Pancreas (tissue), 10 donors: ENCODE results near the gene MICAL3. TPM values are rescaled to one million over a fixed set of nuclear protein-coding genes. Genes with fewer than 3 reads are reported as not detected.

Experiments
- ATAC-seq, 4 donors: fragments of 200-7000 bp; cut with Tn5 transposase; one replicate each; pipeline versions ENCODE4 v1.8.0 to v1.9.1; 2020; ENCODE audit warnings: mild to moderate bottlenecking in 4 of 4, moderate library complexity in 4 of 4
- DNase-seq, 6 donors: peaks; one replicate each; pipeline ENCODE4 v3.0.0-alpha.2; 2020
- FAIRE-seq: peaks from 2 replicates; lab custom pipeline; 2012; peaks lifted over from hg19 to GRCh38; lab: Jason Lieb, UNC
- H3K27ac ChIP-seq, 4 donors: fragments of 200-600 bp; sonication (generic); 1 replicate in 3 of 4; 2 replicates in 1 of 4; pipeline versions ENCODE4 v1.5.0 to v1.8.0; 2020
- H3K27me3 ChIP-seq, 4 donors: fragments of 200-600 bp; one replicate each; pipeline ENCODE4 v1.8.0; 2021
- H3K36me3 ChIP-seq, 3 donors: fragments of 200-600 bp; sonication (generic) in 1 of 3; one replicate each; pipeline versions ENCODE4 v1.5.0 to v1.8.0; 2020 to 2021
- H3K4me1 ChIP-seq, 3 donors: fragments of 200-600 bp; one replicate each; pipeline ENCODE4 v1.8.0; 2021
- H3K4me3 ChIP-seq, 4 donors: fragments of 200-600 bp; sonication (generic) in 2 of 4; one replicate each; pipeline versions ENCODE4 v1.5.0 to v1.8.0; 2020 to 2021
- H3K9me3 ChIP-seq, 4 donors: fragments of 200-600 bp; one replicate each; pipeline ENCODE4 v1.8.0; 2021
- WGBS, 2 donors: extraction: QIAGEN DNeasy Blood & Tissue Kit; methylation state at CpG; one replicate each; pipeline ENCODE4 v1.1.7; 2013; 5-methylcytosine and 5-hydroxymethylcytosine counted together
- intact Hi-C, 3 donors: fragments of 100-400 bp; cut with DNase I; formaldehyde crosslinking; loops; one replicate each; pipeline versions ENCODE4 v1.11.1 to v1.14.2; 2022
- polyA plus RNA-seq, 2 donors: library from polyadenylated mRNA; stranded (reverse); fragments of 200-250 nt; gene quantifications; one replicate each; pipeline ENCODE4 v1.2.3, GENCODE V29; 2013
- total RNA-seq, 6 donors: library from RNA; stranded (reverse); fragmentation: NEBNext Ultra II Directional in 4 of 6; extraction: Animal tissue kit (Norgen Biotek cat#: 25700) in 4 of 6; gene quantifications; one replicate each; pipeline versions ENCODE4 v1.2.1 to v1.2.4, GENCODE V29; 2021 to 2023
- TF ChIP-seq, protein P1 (sequence below), 4 donors: fragments of 200-600 bp; sonication (generic) in 3 of 4; IDR thresholded peaks; one replicate each; pipeline versions ENCODE4 v1.5.0 to v1.8.0; 2021; ENCODE audit warnings: antibody characterized with exemption in 4 of 4
- donor health status: healthy with polysubstance abuse.
- donor health status: DM: no; HTN: no; CAD: no; lungs with moderate emphysema.
- donor health status: DM: no; HTN: no; CAD: no.
- donor health status: control.
- donor health status: control.
- donor health status: Bipolar disorder and iron deficiency.
- donor health status: DM: yes; HTN: yes; CAD: no.
- donor health status: DM: no; HTN: no; CAD: no.
- donor health status: DM: no; HTN: no; CAD: no.
- donor health status: DM: yes; HTN: yes; CAD: no.

The MICAL3 gene
- total and polyA plus RNA-seq, 8 donors = 5.9 to 56.8 (median 25.5) TPM

DNA sequence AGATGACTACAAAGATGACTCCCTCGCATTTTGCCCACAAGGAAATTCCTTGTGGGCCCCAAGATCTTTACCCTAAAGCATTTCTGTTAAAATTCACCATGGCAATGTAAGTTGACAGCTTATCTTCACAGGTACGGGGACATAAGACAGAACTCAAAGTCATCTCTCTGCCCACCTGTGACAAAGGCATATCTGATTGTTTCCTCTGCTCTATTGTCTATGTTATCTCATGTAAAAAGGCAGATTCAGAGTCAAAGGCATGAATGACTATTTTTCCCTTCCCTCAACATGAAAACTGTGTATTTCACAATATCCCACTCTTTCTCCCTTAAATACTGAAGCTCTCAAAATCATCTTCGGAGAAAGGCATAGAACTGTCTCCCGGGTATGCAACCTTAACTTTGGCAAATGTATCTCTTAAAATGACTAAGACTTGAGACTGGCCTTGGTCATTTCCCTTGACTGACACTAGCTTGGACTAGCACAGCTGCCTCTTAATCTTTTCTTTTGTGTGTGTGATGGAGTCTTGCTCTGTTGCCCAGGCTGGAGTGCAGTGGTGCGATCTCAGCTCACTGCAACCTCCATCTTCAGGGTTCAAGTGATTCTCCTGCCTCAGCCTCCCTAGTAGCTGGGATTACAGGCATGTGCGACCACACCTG lies 103.2 kb downstream of the MICAL3 start:
- 91 to 95% methylated on average over 6 of the region's 6 CpGs for WGBS, 2 donors
- TF ChIP-seq, protein P1, sequence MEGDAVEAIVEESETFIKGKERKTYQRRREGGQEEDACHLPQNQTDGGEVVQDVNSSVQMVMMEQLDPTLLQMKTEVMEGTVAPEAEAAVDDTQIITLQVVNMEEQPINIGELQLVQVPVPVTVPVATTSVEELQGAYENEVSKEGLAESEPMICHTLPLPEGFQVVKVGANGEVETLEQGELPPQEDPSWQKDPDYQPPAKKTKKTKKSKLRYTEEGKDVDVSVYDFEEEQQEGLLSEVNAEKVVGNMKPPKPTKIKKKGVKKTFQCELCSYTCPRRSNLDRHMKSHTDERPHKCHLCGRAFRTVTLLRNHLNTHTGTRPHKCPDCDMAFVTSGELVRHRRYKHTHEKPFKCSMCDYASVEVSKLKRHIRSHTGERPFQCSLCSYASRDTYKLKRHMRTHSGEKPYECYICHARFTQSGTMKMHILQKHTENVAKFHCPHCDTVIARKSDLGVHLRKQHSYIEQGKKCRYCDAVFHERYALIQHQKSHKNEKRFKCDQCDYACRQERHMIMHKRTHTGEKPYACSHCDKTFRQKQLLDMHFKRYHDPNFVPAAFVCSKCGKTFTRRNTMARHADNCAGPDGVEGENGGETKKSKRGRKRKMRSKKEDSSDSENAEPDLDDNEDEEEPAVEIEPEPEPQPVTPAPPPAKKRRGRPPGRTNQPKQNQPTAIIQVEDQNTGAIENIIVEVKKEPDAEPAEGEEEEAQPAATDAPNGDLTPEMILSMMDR (IDR thresholded peaks at IDR 0.05) = no peak
- intact Hi-C loops = no loop called here
- no peak for ATAC-seq
- no peak overlapping the region for H3K27ac ChIP-seq
- no peaks in the 10 kb centered on the region for H3K27me3 ChIP-seq
- no peaks in the 10 kb centered on the region for H3K9me3 ChIP-seq
- FAIRE-seq = no peak
- H3K36me3 ChIP-seq = no peaks in the 10 kb centered on the region
- no peak for DNase-seq
- H3K4me1 ChIP-seq = peaks cover 4 to 37% (median 25%) of the 10 kb centered on the region in 3 donors
- no peak overlapping the region for H3K4me3 ChIP-seq

DNA sequence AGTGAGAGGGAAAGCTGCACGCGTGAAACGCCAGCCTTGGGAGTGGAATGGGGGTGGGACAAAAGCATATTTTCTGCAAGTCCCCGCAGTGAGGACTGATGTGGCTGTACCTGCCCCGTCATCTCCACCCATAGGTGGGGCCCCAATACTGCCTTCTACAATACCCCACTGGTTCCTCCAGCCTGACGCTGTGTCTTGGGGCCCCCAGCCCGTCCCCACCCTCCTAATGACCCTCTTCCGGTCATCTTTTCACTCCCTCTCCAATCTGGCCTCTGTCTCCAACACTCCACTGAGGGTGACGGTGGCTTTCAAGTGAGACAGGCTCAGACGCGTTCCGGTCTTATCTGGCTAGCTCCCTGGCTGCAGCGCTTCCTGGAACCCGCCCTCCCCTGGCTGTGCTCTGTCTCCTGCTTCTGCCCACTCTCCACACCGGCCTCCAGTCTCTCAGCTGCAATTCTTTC lies 104.2 kb downstream of the MICAL3 start:
- Histone ChIP-seq H3K9me3 (no peaks in the 10 kb centered on the region), H3K27me3 (no peaks in the 10 kb centered on the region), H3K4me1 (peaks cover 4 to 30% (median 19%) of the 10 kb centered on the region in 3 donors), H3K36me3 (no peaks in the 10 kb centered on the region), H3K27ac (peak overlapping the region in 2 of 4 donors; percentile 8 to 50), H3K4me3 (no peak overlapping the region)
- ATAC-seq (peak in 3 of 4 donors; percentile 71 to 86 (median 84)), FAIRE-seq (no peak), DNase-seq (peak in 1 of 6 donors; percentile 36)
- TF ChIP-seq, protein P1 (IDR thresholded peaks at IDR 0.05) = no peak
- 41 to 49% methylated on average over 15 of the region's 15 CpGs for WGBS, 2 donors
- intact Hi-C loops = no loop called here

DNA sequence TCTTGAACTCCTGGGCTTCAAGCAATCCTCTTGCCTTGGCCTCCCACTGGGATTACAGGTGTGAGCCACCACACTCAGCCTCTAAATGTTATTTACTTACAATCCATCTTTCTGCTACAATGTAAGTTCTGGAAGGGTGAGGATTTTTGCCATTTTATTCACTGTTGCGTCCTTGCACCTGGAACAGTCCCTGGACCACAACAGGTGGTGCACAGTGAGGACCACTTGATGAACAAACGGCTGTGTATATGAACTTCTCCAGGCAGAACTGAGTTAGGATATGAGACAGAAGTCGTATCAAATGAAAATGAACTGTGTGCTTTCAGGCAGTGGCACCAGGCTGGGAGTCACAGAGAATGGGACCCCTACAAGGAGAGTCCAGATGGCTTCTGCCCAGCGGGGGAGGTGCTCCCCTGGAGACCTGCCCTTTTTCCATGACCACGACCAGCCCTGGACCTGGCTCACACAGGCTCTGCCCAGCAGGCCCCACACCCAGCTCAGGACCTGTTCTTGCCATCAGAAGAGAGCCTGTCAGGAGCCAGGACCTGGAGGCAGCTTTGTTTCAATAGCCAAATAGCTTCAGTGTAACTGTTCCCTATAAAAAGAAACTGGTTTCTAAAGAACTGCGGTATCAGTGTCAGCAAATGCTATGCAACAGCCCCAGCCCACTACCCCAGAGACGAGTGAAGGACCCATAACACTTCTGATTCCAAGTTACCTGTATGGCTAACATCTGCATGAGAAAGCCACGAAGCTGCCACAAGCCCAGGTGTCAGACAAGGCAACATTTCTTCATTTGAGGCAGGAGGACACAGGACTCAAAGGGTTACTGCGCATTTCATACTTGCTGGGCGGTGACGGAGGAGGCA lies 104.9 kb downstream of the MICAL3 start:
- 75 to 86% methylated on average over 11 of the region's 11 CpGs for WGBS, 2 donors
- Histone ChIP-seq H3K4me3 (no peak overlapping the region), H3K36me3 (no peaks in the 10 kb centered on the region), H3K9me3 (no peaks in the 10 kb centered on the region), H3K4me1 (peaks cover 4 to 23% (median 13%) of the 10 kb centered on the region in 3 donors), H3K27ac (peak overlapping the region in 1 of 4 donors; percentile 8), H3K27me3 (no peaks in the 10 kb centered on the region)
- ATAC-seq = no peak
- intact Hi-C loops = no loop called here
- TF ChIP-seq, protein P1 (IDR thresholded peaks at IDR 0.05) = no peak
- FAIRE-seq = no peak
- DNase-seq = no peak

- WGBS, 2 donors = 90 to 91% methylated on average over 5 of the region's 5 CpGs
- Histone ChIP-seq H3K9me3 (no peaks in the 10 kb centered on the region), H3K36me3 (no peaks in the 10 kb centered on the region), H3K4me1 (peaks cover 4 to 16% (median 8%) of the 10 kb centered on the region in 3 donors), H3K27ac (no peak overlapping the region), H3K4me3 (no peak overlapping the region), H3K27me3 (no peaks in the 10 kb centered on the region)
- TF ChIP-seq, protein P1 (IDR thresholded peaks at IDR 0.05) = no peak
- no peak for FAIRE-seq
- intact Hi-C loops = no loop called here
- no peak for ATAC-seq
- no peak for DNase-seq
Observed at GRCh38 chr22:17918840-17919239, 105.5 kb downstream of the MICAL3 start.
